Forelimb muscle (tissue), 1 donor: ENCODE measurements around the gene CELA2A. TPM values are rescaled to one million over a fixed set of nuclear protein-coding genes. Genes with fewer than 3 reads are reported as not detected.
"Not testable (repeated sequence)": the region's sequence is repeated elsewhere in the genome, so short reads cannot be mapped to it uniquely, and the experiment has no call there.

Experiments
- DNase-seq: peaks from one replicate; pipeline ENCODE4 v3.0.0-alpha.2; 2013; ENCODE audit warnings: low read depth
- polyA plus RNA-seq: library from polyadenylated mRNA; unstranded; fragments of 120-200 nt; gene quantifications from one replicate; pipeline ENCODE4 v1.2.1, GENCODE V29; 2013; ENCODE audit not compliant: insufficient read length

Gene CELA2A
- polyA plus RNA-seq, 1 donor, result 0.35 TPM

- no peak for DNase-seq
Measured at GRCh38 chr1:15444468-15445389, 11.8 kb upstream of the CELA2A start.

- no peak for DNase-seq
Measured at GRCh38 chr1:15445390-15446122, 11.0 kb upstream of the CELA2A start.

- no peak for DNase-seq
Measured at GRCh38 chr1:15446212-15446611, 10.3 kb upstream of the CELA2A start.

GRCh38 chr1:15448877-15449462 lies 7.6 kb upstream of the CELA2A start:
- no peak for DNase-seq

GRCh38 chr1:15449567-15449966 lies 7.0 kb upstream of the CELA2A start:
- no peak for DNase-seq

GRCh38 chr1:15451014-15451722 lies 5.4 kb upstream of the CELA2A start:
- DNase-seq, result no peak

GRCh38 chr1:15452216-15452615 lies 4.3 kb upstream of the CELA2A start:
- DNase-seq, result no peak

GRCh38 chr1:15452866-15453571 lies 3.5 kb upstream of the CELA2A start:
- DNase-seq, result no peak

GRCh38 chr1:15453734-15454133 lies 2.8 kb upstream of the CELA2A start:
- DNase-seq, result no peak

GRCh38 chr1:15454256-15454655 lies 2.3 kb upstream of the CELA2A start:
- DNase-seq, result no peak

GRCh38 chr1:15455522-15455921 lies 1.0 kb upstream of the CELA2A start:
- DNase-seq, result no peak

GRCh38 chr1:15457585-15457984 lies 1.1 kb downstream of the CELA2A start:
- no peak for DNase-seq

GRCh38 chr1:15458388-15458787 lies 1.9 kb downstream of the CELA2A start:
- not testable (repeated sequence) for DNase-seq

GRCh38 chr1:15459771-15460707 lies 3.5 kb downstream of the CELA2A start:
- DNase-seq, result no peak

- no peak for DNase-seq
Measured at GRCh38 chr1:15460708-15461095, 4.2 kb downstream of the CELA2A start.

- not testable (repeated sequence) for DNase-seq
Measured at GRCh38 chr1:15463064-15463800, 6.7 kb downstream of the CELA2A start.

- not testable (repeated sequence) for DNase-seq
Measured at GRCh38 chr1:15463926-15464322, 7.4 kb downstream of the CELA2A start.

GRCh38 chr1:15465674-15466073 lies 9.1 kb downstream of the CELA2A start:
- no peak for DNase-seq

- DNase-seq, result not testable (repeated sequence)
Measured at GRCh38 chr1:15466955-15467625, 10.6 kb downstream of the CELA2A start.
